ENCODE results near the gene SC5D. TPM values are rescaled to one million over a fixed set of nuclear protein-coding genes. Genes with fewer than 3 reads are reported as not detected.

The SC5D gene
- total and polyA plus RNA-seq, 2 of the 8 experiments (the other 6 are each of a cell fraction or from before 2014, with no cell fraction given), result 73.9 to 90.3 TPM

- Histone ChIP-seq H3K23ac (ENCODE audit: insufficient read length) (no peak overlapping the region), H3K9ac (replicated peaks in 1 of 4; ENCODE audit: extremely low read depth in 1 of 4, low read depth in 3 of 4, low read length in 3 of 4) (no peak overlapping the region), H2BK15ac (ENCODE audit: low read length) (no peak overlapping the region), H3K23me2 (ENCODE audit: low read depth, low read length) (no peaks in the 10 kb centered on the region), H3K27ac (ENCODE audit: low read depth, low read length) (no peak overlapping the region), H3K18ac (ENCODE audit: extremely low read depth, low read length) (no peak overlapping the region), H3K4ac (replicated peaks; ENCODE audit: insufficient read length, low read depth, low read length) (no peak overlapping the region), H2AFZ (ENCODE audit: low read length) (no peak overlapping the region), H3K14ac (ENCODE audit: insufficient read length) (no peak overlapping the region), H3K79me1 (ENCODE audit: low read depth, low read length) (no peaks in the 10 kb centered on the region), H3K56ac (replicated peaks; ENCODE audit: insufficient read length, low read depth, low read length) (no peak overlapping the region), H3K36me3 (ENCODE audit: control insufficient read depth in 2 of 4, insufficient read depth in 4 of 4, low read length in 3 of 4) (no peaks in the 10 kb centered on the region), H2BK12ac (ENCODE audit: low read depth, low read length) (no peak overlapping the region), H3K4me1 (replicated peaks in 1 of 4; ENCODE audit: control insufficient read depth in 3 of 4, insufficient read depth in 4 of 4, low read length in 3 of 4) (peaks cover 0 to 17% (median 12%) of the 10 kb centered on the region in 4 experiments; a peak in 6 of 7 replicates), H4K91ac (replicated peaks; ENCODE audit: insufficient read length, low read length) (no peak overlapping the region), H2AK5ac (ENCODE audit: low read depth, low read length) (no peak overlapping the region), H3K4me2 (ENCODE audit: insufficient read depth in 1 of 2, low read depth in 2 of 2, low read length in 2 of 2) (no peak overlapping the region), H2BK20ac (ENCODE audit: low read length) (no peak overlapping the region), H3K9me3 (ENCODE audit: insufficient read depth in 2 of 2, low read depth in 1 of 2, low read length in 1 of 2) (no peaks in the 10 kb centered on the region), H3K4me3 (ENCODE audit: extremely low read depth in 1 of 4, insufficient read depth in 2 of 4, low read depth in 3 of 4, low read length in 4 of 4) (no peak overlapping the region), H2BK5ac (ENCODE audit: low read depth, low read length) (no peak overlapping the region), H3K27me3 (replicated peaks in 1 of 4; ENCODE audit: control insufficient read depth in 3 of 4, extremely low read depth in 1 of 4, insufficient read depth in 3 of 4, low read length in 3 of 4) (no peaks in the 10 kb centered on the region), H4K20me1 (replicated peaks in 1 of 2; ENCODE audit: control insufficient read depth in 1 of 2, insufficient read depth in 2 of 2, low read length in 2 of 2) (no peaks in the 10 kb centered on the region), H4K8ac (ENCODE audit: extremely low read depth, insufficient read depth, low read length) (no peak overlapping the region), H4K5ac (ENCODE audit: insufficient read length, low read depth, low read length) (no peak overlapping the region), H2BK120ac (replicated peaks; ENCODE audit: low read depth, low read length) (no peak overlapping the region), H3K79me2 (ENCODE audit: control insufficient read depth in 1 of 2, insufficient read depth in 2 of 2, low read length in 2 of 2) (no peaks in the 10 kb centered on the region)
- ChIA-PET POLR2A (ENCODE audit: partially characterized antibody) (interaction anchor here (0.6 kb wide), 1 partner anchor 1346 kb away, joined by 3 read pairs; no protein-coding TSS in a partner anchor), CTCF (ENCODE audit: partially characterized antibody) (interaction anchor here (0.9 to 1.2 kb wide), 2 partner anchors 11 to 75 kb away, joined by 3 to 4 read pairs; no protein-coding TSS in a partner anchor)
- FAIRE-seq, result no peak
- WGBS, 2 experiments (ENCODE audit: extremely low coverage in 1 of 2, insufficient coverage in 1 of 2, insufficient read length in 1 of 2, insufficient replicate concordance in 2 of 2, low coverage in 1 of 2, low lambda C conversion rate in 2 of 2, missing lambda C conversion rate in 1 of 2), result 83% methylated on average over 10 of the region's 10 CpGs; no CpG with 5 or more reads in 1 of the 2 experiments
- no peak for DNase-seq (ENCODE audit: low read depth in 1 of 2, low spot score in 2 of 2)
- no peak for TF ChIP-seq YY1 (IDR thresholded peaks at IDR 0.05; ENCODE audit: low read depth, low read length)
- TF ChIP-seq MAFK (IDR thresholded peaks at IDR 0.05; ENCODE audit: low read depth, low read length), result no peak
- TF ChIP-seq, protein P1, sequence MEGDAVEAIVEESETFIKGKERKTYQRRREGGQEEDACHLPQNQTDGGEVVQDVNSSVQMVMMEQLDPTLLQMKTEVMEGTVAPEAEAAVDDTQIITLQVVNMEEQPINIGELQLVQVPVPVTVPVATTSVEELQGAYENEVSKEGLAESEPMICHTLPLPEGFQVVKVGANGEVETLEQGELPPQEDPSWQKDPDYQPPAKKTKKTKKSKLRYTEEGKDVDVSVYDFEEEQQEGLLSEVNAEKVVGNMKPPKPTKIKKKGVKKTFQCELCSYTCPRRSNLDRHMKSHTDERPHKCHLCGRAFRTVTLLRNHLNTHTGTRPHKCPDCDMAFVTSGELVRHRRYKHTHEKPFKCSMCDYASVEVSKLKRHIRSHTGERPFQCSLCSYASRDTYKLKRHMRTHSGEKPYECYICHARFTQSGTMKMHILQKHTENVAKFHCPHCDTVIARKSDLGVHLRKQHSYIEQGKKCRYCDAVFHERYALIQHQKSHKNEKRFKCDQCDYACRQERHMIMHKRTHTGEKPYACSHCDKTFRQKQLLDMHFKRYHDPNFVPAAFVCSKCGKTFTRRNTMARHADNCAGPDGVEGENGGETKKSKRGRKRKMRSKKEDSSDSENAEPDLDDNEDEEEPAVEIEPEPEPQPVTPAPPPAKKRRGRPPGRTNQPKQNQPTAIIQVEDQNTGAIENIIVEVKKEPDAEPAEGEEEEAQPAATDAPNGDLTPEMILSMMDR (IDR thresholded peaks at IDR 0.05; ENCODE audit: control extremely low read depth in 1 of 3, insufficient read depth in 1 of 3, low read depth in 1 of 3, low read length in 3 of 3), result no peak
- no peak for TF ChIP-seq HDAC2 (IDR thresholded peaks at IDR 0.05; ENCODE audit: borderline replicate concordance in 1 of 2, low read depth in 2 of 2, low read length in 2 of 2)
- no peak for TF ChIP-seq KDM4A (IDR thresholded peaks at IDR 0.05; ENCODE audit: low read depth, low read length, severe bottlenecking)
- no peak for TF ChIP-seq RAD21 (IDR thresholded peaks at IDR 0.05 in 1 of 2, conservative IDR thresholded peaks at IDR 0.05 in 1 of 2; ENCODE audit: low read depth in 2 of 2, low read length in 2 of 2)
- TF ChIP-seq SIX5 (IDR thresholded peaks at IDR 0.05; ENCODE audit: low read depth, low read length), result no peak
- TF ChIP-seq TAF1 (IDR thresholded peaks at IDR 0.05; ENCODE audit: low read depth, low read length), result no peak
- TF ChIP-seq HDAC6 (IDR thresholded peaks at IDR 0.05; ENCODE audit: low read depth, low read length), result no peak
- no peak for TF ChIP-seq TCF12 (IDR thresholded peaks at IDR 0.05; ENCODE audit: low read depth, low read length)
- no peak for TF ChIP-seq SIRT6 (IDR thresholded peaks at IDR 0.05; ENCODE audit: low read length)
- no peak for TF ChIP-seq GABPA (IDR thresholded peaks at IDR 0.05; ENCODE audit: borderline replicate concordance, insufficient read depth, low read length)
These were observed 47.7 kb upstream of the SC5D start for GRCh38 chr11:121244884-121245283.

Measured in H1 (cell line).